H1 (cell line): ENCODE measurements around the gene DDX60. TPM values are rescaled to one million over a fixed set of nuclear protein-coding genes. Genes with fewer than 3 reads are reported as not detected.

Source experiments
- CTCF ChIA-PET: fragments of 300-600 bp; sonication (Branson Sonifier 250); formaldehyde crosslinking; loops from one replicate; lab custom pipeline; 2021; ENCODE audit not compliant: partially characterized antibody; lab: Charles Lee
- POLR2A ChIA-PET: fragments of 300-600 bp; sonication (Branson Sonifier 250); formaldehyde crosslinking; loops from one replicate; lab custom pipeline; 2021; ENCODE audit warnings: inconsistent platforms; ENCODE audit not compliant: partially characterized antibody; lab: Charles Lee
- DNase-seq, 2 experiments: peaks; one replicate each; pipeline versions ENCODE4 v3.0.0 to v3.0.0-alpha.2; 2010 to 2022; ENCODE audit warnings: low spot score in 2 of 2, low read depth in 1 of 2, mixed read lengths in 1 of 2
- FAIRE-seq: peaks from 2 replicates; lab custom pipeline; 2011; peaks lifted over from hg19 to GRCh38; lab: Jason Lieb, UNC
- H2AFZ ChIP-seq: 2 replicates; pipeline ENCODE4 v1.8.1; 2012; ENCODE audit warnings: low read length, inconsistent platforms
- H2AK5ac ChIP-seq: 2 replicates; pipeline ENCODE4 v1.6.1; 2013; ENCODE audit warnings: low read depth, low read length
- H2BK120ac ChIP-seq: replicated peaks from 2 replicates; pipeline ENCODE3; 2013; ENCODE audit warnings: low read depth, low read length, inconsistent platforms
- H2BK12ac ChIP-seq: 2 replicates; pipeline ENCODE4 v1.6.1; 2013; ENCODE audit warnings: low read depth, low read length
- H2BK15ac ChIP-seq: 2 replicates; pipeline ENCODE4 v1.6.1; 2013; ENCODE audit warnings: low read length
- H2BK20ac ChIP-seq: 2 replicates; pipeline ENCODE4 v1.6.1; 2013; ENCODE audit warnings: low read length
- H2BK5ac ChIP-seq: 2 replicates; pipeline ENCODE4 v1.6.1; 2013; ENCODE audit warnings: low read depth, low read length
- H3K14ac ChIP-seq: 2 replicates; pipeline ENCODE4 v1.6.1; 2013; ENCODE audit warnings: inconsistent platforms; ENCODE audit not compliant: insufficient read length
- H3K18ac ChIP-seq: 2 replicates; pipeline ENCODE4 v1.6.1; 2013; ENCODE audit warnings: low read length; ENCODE audit errors: extremely low read depth
- H3K23ac ChIP-seq: 2 replicates; pipeline ENCODE4 v1.6.1; 2013; ENCODE audit warnings: inconsistent platforms; ENCODE audit not compliant: insufficient read length
- H3K23me2 ChIP-seq: 2 replicates; pipeline ENCODE4 v1.6.1; 2013; ENCODE audit warnings: low read depth, low read length
- H3K27ac ChIP-seq: 2 replicates; pipeline ENCODE4 v1.6.1; 2011; ENCODE audit warnings: low read depth, low read length, inconsistent platforms
- H3K27me3 ChIP-seq, 4 experiments: replicated peaks in 1 of 4; 1 replicate in 1 of 4; 2 replicates in 3 of 4; pipeline versions ENCODE4 v1.6.1 to v1.8.1; 2011 to 2013; ENCODE audit warnings: low read length in 3 of 4, mild to moderate bottlenecking in 3 of 4, inconsistent platforms in 2 of 4, mixed read lengths in 2 of 4, moderate library complexity in 1 of 4; ENCODE audit not compliant: control insufficient read depth in 3 of 4, insufficient read depth in 3 of 4; ENCODE audit errors: extremely low read depth in 1 of 4
- H3K36me3 ChIP-seq, 4 experiments: 2 replicates each; pipeline versions ENCODE4 v1.6.1 to v1.8.1; 2011 to 2013; ENCODE audit warnings: mild to moderate bottlenecking in 4 of 4, low read length in 3 of 4, moderate library complexity in 2 of 4, control low read depth in 1 of 4, inconsistent platforms in 1 of 4; ENCODE audit not compliant: insufficient read depth in 4 of 4, control insufficient read depth in 2 of 4
- H3K4ac ChIP-seq: replicated peaks from 2 replicates; pipeline ENCODE3; 2013; ENCODE audit warnings: low read length, low read depth, mixed read lengths, inconsistent platforms; ENCODE audit not compliant: insufficient read length
- H3K4me1 ChIP-seq, 4 experiments: replicated peaks in 1 of 4; 1 replicate in 1 of 4; 2 replicates in 3 of 4; pipeline versions ENCODE4 v1.6.1 to v1.8.1; 2011 to 2013; ENCODE audit warnings: low read length in 3 of 4, inconsistent platforms in 2 of 4, mixed read lengths in 1 of 4; ENCODE audit not compliant: insufficient read depth in 4 of 4, control insufficient read depth in 3 of 4
- H3K4me2 ChIP-seq, 2 experiments: 2 replicates each; pipeline versions ENCODE4 v1.6.1 to v1.8.1; 2011 to 2013; ENCODE audit warnings: low read depth in 2 of 2, low read length in 2 of 2, control low read depth in 1 of 2, inconsistent platforms in 1 of 2, mild to moderate bottlenecking in 1 of 2; ENCODE audit not compliant: insufficient read depth in 1 of 2
- H3K4me3 ChIP-seq, 4 experiments: fragments of 200-600, 300-600 bp in 1 of 4; sonication (generic), shearing (Covaris generic), sonication (Bioruptor Twin) in 1 of 4; 2 replicates each; pipeline versions ENCODE4 v1.5.1 to v1.8.1; 2011 to 2016; ENCODE audit warnings: low read length in 4 of 4, low read depth in 3 of 4, control low read depth in 2 of 4, inconsistent platforms in 2 of 4, mild to moderate bottlenecking in 2 of 4, mixed read lengths in 1 of 4, moderate library complexity in 1 of 4; ENCODE audit not compliant: insufficient read depth in 2 of 4; ENCODE audit errors: extremely low read depth in 1 of 4
- H3K56ac ChIP-seq: replicated peaks from 2 replicates; pipeline ENCODE3; 2013; ENCODE audit warnings: low read depth, mild to moderate bottlenecking, mixed read lengths, low read length, inconsistent platforms; ENCODE audit not compliant: insufficient read length
- H3K79me1 ChIP-seq: 2 replicates; pipeline ENCODE4 v1.6.1; 2013; ENCODE audit warnings: low read depth, low read length, control low read depth
- H3K79me2 ChIP-seq, 2 experiments: 2 replicates each; pipeline versions ENCODE4 v1.6.1 to v1.8.1; 2012 to 2013; ENCODE audit warnings: low read length in 2 of 2, mild to moderate bottlenecking in 2 of 2, inconsistent platforms in 1 of 2; ENCODE audit not compliant: insufficient read depth in 2 of 2, control insufficient read depth in 1 of 2
- H3K9ac ChIP-seq, 4 experiments: replicated peaks in 1 of 4; 1 replicate in 1 of 4; 2 replicates in 3 of 4; pipeline versions ENCODE4 v1.6.1 to v1.8.1; 2011 to 2013; ENCODE audit warnings: low read depth in 3 of 4, low read length in 3 of 4, control low read depth in 2 of 4, mild to moderate bottlenecking in 2 of 4, moderate library complexity in 2 of 4, inconsistent platforms in 1 of 4; ENCODE audit errors: extremely low read depth in 1 of 4
- H3K9me3 ChIP-seq, 2 experiments: 2 replicates each; pipeline versions ENCODE4 v1.6.1 to v1.8.1; 2012 to 2013; ENCODE audit warnings: mild to moderate bottlenecking in 2 of 2, moderate library complexity in 2 of 2, control low read depth in 1 of 2, inconsistent platforms in 1 of 2, low read depth in 1 of 2, low read length in 1 of 2, mixed read lengths in 1 of 2; ENCODE audit not compliant: insufficient read depth in 2 of 2
- H4K20me1 ChIP-seq, 2 experiments: replicated peaks in 1 of 2; 2 replicates each; pipeline versions ENCODE3 to v1.8.1; 2011 to 2013; ENCODE audit warnings: inconsistent platforms in 2 of 2, low read length in 2 of 2, mild to moderate bottlenecking in 1 of 2; ENCODE audit not compliant: insufficient read depth in 2 of 2, control insufficient read depth in 1 of 2
- H4K5ac ChIP-seq: 2 replicates; pipeline ENCODE4 v1.6.1; 2013; ENCODE audit warnings: low read length, low read depth, mixed read lengths, inconsistent platforms; ENCODE audit not compliant: insufficient read length
- H4K8ac ChIP-seq: 2 replicates; pipeline ENCODE4 v1.8.0; 2013; ENCODE audit warnings: mild to moderate bottlenecking, moderate library complexity, low read length, inconsistent platforms; ENCODE audit not compliant: insufficient read depth; ENCODE audit errors: extremely low read depth
- H4K91ac ChIP-seq: replicated peaks from 2 replicates; pipeline ENCODE3; 2013; ENCODE audit warnings: low read length, mixed read lengths, inconsistent platforms; ENCODE audit not compliant: insufficient read length
- ASH2L ChIP-seq: fragments of 200-600, 300-600 bp; sonication (generic); IDR thresholded peaks from one replicate; pipeline ENCODE4 v1.7.1; 2017; ENCODE audit warnings: low read length
- BACH1 ChIP-seq: IDR thresholded peaks from 2 replicates; pipeline ENCODE4 v1.6.1; 2012; ENCODE audit warnings: low read length, improper control_type of control experiment
- BCL11A ChIP-seq, 2 experiments: IDR thresholded peaks; one replicate each; pipeline ENCODE4 v1.6.1; 2011; ENCODE audit warnings: low read depth in 2 of 2, low read length in 2 of 2, mild to moderate bottlenecking in 2 of 2
- EP300 ChIP-seq, 2 experiments: IDR thresholded peaks; 1 replicate in 1 of 2; 2 replicates in 1 of 2; pipeline ENCODE4 v1.6.1; 2011 to 2012; ENCODE audit warnings: low read depth in 2 of 2, low read length in 2 of 2, mild to moderate bottlenecking in 2 of 2, borderline replicate concordance in 1 of 2, inconsistent platforms in 1 of 2, moderate library complexity in 1 of 2
- EZH2 ChIP-seq: fragments of 200-600 bp; sonication (generic); IDR thresholded peaks from 2 replicates; pipeline ENCODE4 v1.7.1; 2012; ENCODE audit warnings: low read depth, mild to moderate bottlenecking, moderate library complexity, low read length, inconsistent platforms; ENCODE audit not compliant: severe bottlenecking
- POLR2A ChIP-seq, 2 experiments: IDR thresholded peaks; 1 replicate in 1 of 2; 2 replicates in 1 of 2; pipeline ENCODE4 v1.6.1; 2011; ENCODE audit warnings: low read depth in 2 of 2, low read length in 2 of 2, mild to moderate bottlenecking in 2 of 2; ENCODE audit errors: control extremely low read depth in 1 of 2
- POU5F1 ChIP-seq: IDR thresholded peaks from 2 replicates; pipeline ENCODE4 v1.6.1; 2011; ENCODE audit warnings: low read depth, mild to moderate bottlenecking, low read length, moderate library complexity
- RNF2 ChIP-seq: fragments of 200-900, 300-1000 bp; sonication (generic); IDR thresholded peaks from 2 replicates; pipeline ENCODE4 v1.7.1; 2016; ENCODE audit warnings: borderline replicate concordance, low read depth, mild to moderate bottlenecking, antibody characterized with exemption, low read length; ENCODE audit not compliant: poor library complexity, severe bottlenecking; ENCODE audit errors: missing control alignments
- SIRT6 ChIP-seq: IDR thresholded peaks from one replicate; pipeline ENCODE4 v1.7.1; 2012; ENCODE audit warnings: low read length, inconsistent platforms
- SP1 ChIP-seq: IDR thresholded peaks from 2 replicates; pipeline ENCODE4 v1.6.1; 2011; ENCODE audit warnings: low read depth, low read length
- SRF ChIP-seq: IDR thresholded peaks from 2 replicates; pipeline ENCODE4 v1.6.1; 2011; ENCODE audit warnings: mild to moderate bottlenecking, low read depth, low read length, moderate library complexity
- SUZ12 ChIP-seq: fragments of 200-600 bp; sonication (generic); IDR thresholded peaks from 2 replicates; pipeline ENCODE4 v1.6.1; 2012; ENCODE audit warnings: mild to moderate bottlenecking, inconsistent platforms, low read length, moderate library complexity, mixed read lengths
- TBP ChIP-seq: IDR thresholded peaks from 2 replicates; pipeline ENCODE4 v1.6.1; 2011; ENCODE audit warnings: low read depth, low read length, improper control_type of control experiment
- WGBS, 2 experiments: shearing (Covaris generic) in 1 of 2; methylation state at CpG; one replicate each; pipeline versions ENCODE4 v1.1.6 to v1.1.7; 2013 to 2015; ENCODE audit warnings: low lambda C conversion rate in 2 of 2, mixed read lengths in 2 of 2, inconsistent platforms in 1 of 2, low coverage in 1 of 2, missing lambda C conversion rate in 1 of 2; ENCODE audit not compliant: insufficient replicate concordance in 2 of 2, insufficient coverage in 1 of 2, insufficient read length in 1 of 2; ENCODE audit errors: extremely low coverage in 1 of 2, missing lambda C conversion rate in 1 of 2; 5-methylcytosine and 5-hydroxymethylcytosine counted together
- polyA plus RNA-seq, 7 experiments: library from polyadenylated mRNA; depleted of rRNA in 3 of 7; stranded (reverse) in 5 of 7; unstranded in 2 of 7; fragments of >200 nt in 5 of 7; fragments of 200-250 nt in 2 of 7; gene quantifications; 1 replicate in 5 of 7; 2 replicates in 1 of 7; 4 replicates in 1 of 7; pipeline versions ENCODE4 v1.2.1 to v1.2.3, GENCODE V29; 2011 to 2013; ENCODE audit warnings: missing spikeins in 2 of 7, mixed read lengths in 2 of 7
- total RNA-seq: library from RNA; stranded (reverse); fragmentation: NEBNext Ultra II Directional; extraction: Animal tissue kit (Norgen Biotek cat#: 25700); gene quantifications from 2 replicates; pipeline ENCODE4 v1.2.1, GENCODE V29; 2021
- TF ChIP-seq, protein P1 (sequence below): IDR thresholded peaks from 2 replicates; pipeline ENCODE4 v1.6.1; 2011; ENCODE audit warnings: low read depth, mild to moderate bottlenecking, low read length; ENCODE audit not compliant: insufficient read depth

DDX60 gene
- total and polyA plus RNA-seq, 2 of the 8 experiments (the other 6 are each of a cell fraction or from before 2014, with no cell fraction given): 1.00 to 1.6 TPM

DNA sequence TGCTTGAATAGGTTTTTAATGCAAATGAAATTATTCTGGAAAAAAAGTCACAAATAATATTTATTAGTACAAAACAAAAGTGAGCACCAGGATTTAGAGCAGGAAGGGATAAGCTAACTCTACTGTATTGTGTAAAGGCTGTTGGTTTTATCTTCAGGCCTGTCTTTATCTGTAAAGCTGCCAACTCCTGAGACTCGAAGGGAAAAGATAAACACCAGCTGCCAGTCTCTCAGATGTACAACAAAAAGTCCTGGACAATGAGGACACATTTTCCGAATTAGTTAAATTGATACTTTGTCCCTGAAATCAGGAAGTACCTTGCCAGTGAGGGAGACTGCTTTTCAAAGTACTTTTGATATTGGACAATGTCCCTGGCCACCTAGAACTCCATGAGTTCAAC lies 8.8 kb downstream of the DDX60 start:
- Histone ChIP-seq H3K9ac (no peak overlapping the region), H3K79me1 (no peaks in the 10 kb centered on the region), H3K18ac (no peak overlapping the region), H3K27ac (no peak overlapping the region), H2AK5ac (no peak overlapping the region), H4K91ac (no peak overlapping the region), H4K8ac (no peak overlapping the region), H3K4me3 (no peak overlapping the region), H2BK120ac (no peak overlapping the region), H3K56ac (no peak overlapping the region), H3K9me3 (no peaks in the 10 kb centered on the region), H3K79me2 (no peaks in the 10 kb centered on the region), H3K27me3 (no peaks in the 10 kb centered on the region), H4K5ac (no peak overlapping the region), H2AFZ (no peak overlapping the region), H2BK5ac (no peak overlapping the region), H2BK20ac (no peak overlapping the region), H4K20me1 (no peaks in the 10 kb centered on the region), H3K4ac (no peak overlapping the region), H2BK15ac (no peak overlapping the region), H3K4me2 (no peak overlapping the region), H3K14ac (no peak overlapping the region), H2BK12ac (no peak overlapping the region), H3K23me2 (no peaks in the 10 kb centered on the region), H3K36me3 (no peaks in the 10 kb centered on the region), H3K4me1 (peaks cover 0 to 3% (median 0%) of the 10 kb centered on the region in 4 experiments; a peak in 1 of 7 replicates), H3K23ac (no peak overlapping the region)
- no peak for FAIRE-seq
- ChIA-PET POLR2A (no interaction called here), CTCF (interaction anchor here (0.6 kb wide), 1 partner anchor 242 kb away, joined by 3 read pairs; no protein-coding TSS in a partner anchor)
- no peak for DNase-seq
- WGBS, 2 experiments: 89% methylated on average over 2 of the region's 2 CpGs; no CpG with 5 or more reads in 1 of the 2 experiments
- TF ChIP-seq SUZ12: no peak
- no peak for TF ChIP-seq SRF
- no peak for TF ChIP-seq POLR2A (IDR thresholded peaks at IDR 0.05; ENCODE audit: control extremely low read depth in 1 of 2, low read depth in 2 of 2, low read length in 2 of 2)
- TF ChIP-seq ASH2L: no peak
- TF ChIP-seq RNF2: no peak
- TF ChIP-seq BCL11A (IDR thresholded peaks at IDR 0.05; ENCODE audit: low read depth in 2 of 2, low read length in 2 of 2): no peak
- TF ChIP-seq POU5F1: no peak
- no peak for TF ChIP-seq BACH1
- TF ChIP-seq EP300 (IDR thresholded peaks at IDR 0.05; ENCODE audit: borderline replicate concordance in 1 of 2, low read depth in 2 of 2, low read length in 2 of 2): no peak
- no peak for TF ChIP-seq SP1
- TF ChIP-seq SIRT6: no peak
- no peak for TF ChIP-seq EZH2
- TF ChIP-seq, protein P1, sequence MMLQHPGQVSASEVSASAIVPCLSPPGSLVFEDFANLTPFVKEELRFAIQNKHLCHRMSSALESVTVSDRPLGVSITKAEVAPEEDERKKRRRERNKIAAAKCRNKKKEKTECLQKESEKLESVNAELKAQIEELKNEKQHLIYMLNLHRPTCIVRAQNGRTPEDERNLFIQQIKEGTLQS: no peak
- TF ChIP-seq TBP: no peak
